B cell (primary cell): Measurements from ENCODE around the gene JUP.

Experiments used
- EZH2 ChIP-seq: IDR thresholded peaks from 2 replicates; pipeline ENCODE4 v1.6.1; 2012; ENCODE audit warnings: borderline replicate concordance, low read depth, mild to moderate bottlenecking, moderate library complexity, low read length; ENCODE audit not compliant: insufficient read depth, poor library complexity, severe bottlenecking
- TF ChIP-seq, protein P1 (sequence below): fragments of 200-600 bp; IDR thresholded peaks from one replicate; pipeline ENCODE4 v1.8.0; 2022; ENCODE audit warnings: antibody characterized with exemption, mild to moderate bottlenecking

DNA sequence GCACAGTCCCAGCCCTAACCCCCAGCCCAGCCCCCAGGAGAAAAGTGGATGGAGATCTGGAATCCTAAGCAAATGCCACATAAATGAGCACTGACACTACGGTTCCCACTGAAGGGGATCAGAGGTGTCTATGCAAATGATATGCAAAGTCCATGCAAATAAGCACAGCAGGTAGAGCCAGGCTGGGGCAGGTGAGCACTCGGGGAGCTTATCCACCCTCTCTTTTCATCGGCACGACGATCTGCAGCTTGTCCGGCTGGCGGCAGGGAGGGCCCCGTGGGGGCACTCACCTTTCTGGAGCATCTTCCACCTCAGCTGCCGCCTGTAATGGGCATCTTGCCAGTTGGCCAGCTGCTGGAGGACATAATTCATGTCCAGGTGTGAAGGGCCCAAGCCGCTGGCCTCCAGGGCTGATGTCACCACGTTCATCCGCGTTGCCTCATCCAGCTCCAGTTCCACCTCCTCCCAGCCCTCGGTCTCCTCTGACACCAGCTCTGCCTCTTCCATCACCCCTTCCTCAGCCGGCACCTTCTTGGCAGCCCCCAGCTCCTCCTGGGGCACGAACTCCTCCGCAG lies 61.9 kb downstream of the JUP start:
- TF ChIP-seq, protein P1, sequence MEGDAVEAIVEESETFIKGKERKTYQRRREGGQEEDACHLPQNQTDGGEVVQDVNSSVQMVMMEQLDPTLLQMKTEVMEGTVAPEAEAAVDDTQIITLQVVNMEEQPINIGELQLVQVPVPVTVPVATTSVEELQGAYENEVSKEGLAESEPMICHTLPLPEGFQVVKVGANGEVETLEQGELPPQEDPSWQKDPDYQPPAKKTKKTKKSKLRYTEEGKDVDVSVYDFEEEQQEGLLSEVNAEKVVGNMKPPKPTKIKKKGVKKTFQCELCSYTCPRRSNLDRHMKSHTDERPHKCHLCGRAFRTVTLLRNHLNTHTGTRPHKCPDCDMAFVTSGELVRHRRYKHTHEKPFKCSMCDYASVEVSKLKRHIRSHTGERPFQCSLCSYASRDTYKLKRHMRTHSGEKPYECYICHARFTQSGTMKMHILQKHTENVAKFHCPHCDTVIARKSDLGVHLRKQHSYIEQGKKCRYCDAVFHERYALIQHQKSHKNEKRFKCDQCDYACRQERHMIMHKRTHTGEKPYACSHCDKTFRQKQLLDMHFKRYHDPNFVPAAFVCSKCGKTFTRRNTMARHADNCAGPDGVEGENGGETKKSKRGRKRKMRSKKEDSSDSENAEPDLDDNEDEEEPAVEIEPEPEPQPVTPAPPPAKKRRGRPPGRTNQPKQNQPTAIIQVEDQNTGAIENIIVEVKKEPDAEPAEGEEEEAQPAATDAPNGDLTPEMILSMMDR, result no peak
- TF ChIP-seq EZH2, result no peak
